Stimulated activated CD8-positive, alpha-beta memory T cell treated with anti-CD3 and anti-CD28 coated beads, Interleukin-4, amount 100 ng/mL, for 24 hours (primary cell): ENCODE results near the gene H19.

Source experiments
- DNase-seq: peaks from one replicate; pipeline ENCODE4 v3.0.0-alpha.2; 2020; ENCODE audit warnings: low read depth

H19 gene

GRCh38 chr11:1982873-1983600 is 14.6 kb downstream of the H19 start:
- no peak for DNase-seq

GRCh38 chr11:1979607-1980006 is 18.0 kb downstream of the H19 start:
- DNase-seq = no peak

GRCh38 chr11:1978720-1979473 is 18.7 kb downstream of the H19 start:
- no peak for DNase-seq

- no peak for DNase-seq
These were observed 22.5 kb downstream of the H19 start for GRCh38 chr11:1975185-1975584.

GRCh38 chr11:1970956-1971355 is 26.7 kb downstream of the H19 start:
- DNase-seq = no peak

- no peak for DNase-seq
These were observed 27.9 kb downstream of the H19 start for GRCh38 chr11:1969776-1970175.

- no peak for DNase-seq
These were observed 28.6 kb downstream of the H19 start for GRCh38 chr11:1969035-1969434.

GRCh38 chr11:1968454-1969002 is 29.1 kb downstream of the H19 start:
- no peak for DNase-seq

- DNase-seq = no peak
These were observed 29.9 kb downstream of the H19 start for GRCh38 chr11:1967641-1968225.

GRCh38 chr11:1966531-1966930 is 31.1 kb downstream of the H19 start:
- DNase-seq = no peak

GRCh38 chr11:1964955-1965354 is 32.7 kb downstream of the H19 start:
- DNase-seq = no peak

- no peak for DNase-seq
These were observed 33.3 kb downstream of the H19 start for GRCh38 chr11:1964348-1964747.

- DNase-seq = no peak
These were observed 33.8 kb downstream of the H19 start for GRCh38 chr11:1963864-1964263.

- DNase-seq = no peak
These were observed 37.9 kb downstream of the H19 start for GRCh38 chr11:1959786-1960185.

- no peak for DNase-seq
These were observed 39.3 kb downstream of the H19 start for GRCh38 chr11:1958367-1958766.

- no peak for DNase-seq
These were observed 44.0 kb downstream of the H19 start for GRCh38 chr11:1953489-1954266.

GRCh38 chr11:1952806-1953482 is 44.7 kb downstream of the H19 start:
- no peak for DNase-seq

- no peak for DNase-seq
These were observed 47.7 kb downstream of the H19 start for GRCh38 chr11:1949922-1950321.

- no peak for DNase-seq
These were observed 48.3 kb downstream of the H19 start for GRCh38 chr11:1949302-1949701.

- DNase-seq = no peak
These were observed 49.3 kb downstream of the H19 start for GRCh38 chr11:1948389-1948788.

GRCh38 chr11:1947592-1948237 is 49.9 kb downstream of the H19 start:
- no peak for DNase-seq
